Smooth muscle cell of the pulmonary artery (primary cell): ENCODE results near the gene MARS1. TPM values are rescaled to one million over a fixed set of nuclear protein-coding genes. Genes with fewer than 3 reads are reported as not detected.

Source experiments
- total RNA-seq: library from RNA; depleted of rRNA; stranded (reverse); fragments of >200 nt; gene quantifications from 2 replicates; pipeline ENCODE4 v1.2.3, GENCODE V29; 2014

Gene MARS1
- 137 and 193 TPM in 2 replicates for total RNA-seq

DNA sequence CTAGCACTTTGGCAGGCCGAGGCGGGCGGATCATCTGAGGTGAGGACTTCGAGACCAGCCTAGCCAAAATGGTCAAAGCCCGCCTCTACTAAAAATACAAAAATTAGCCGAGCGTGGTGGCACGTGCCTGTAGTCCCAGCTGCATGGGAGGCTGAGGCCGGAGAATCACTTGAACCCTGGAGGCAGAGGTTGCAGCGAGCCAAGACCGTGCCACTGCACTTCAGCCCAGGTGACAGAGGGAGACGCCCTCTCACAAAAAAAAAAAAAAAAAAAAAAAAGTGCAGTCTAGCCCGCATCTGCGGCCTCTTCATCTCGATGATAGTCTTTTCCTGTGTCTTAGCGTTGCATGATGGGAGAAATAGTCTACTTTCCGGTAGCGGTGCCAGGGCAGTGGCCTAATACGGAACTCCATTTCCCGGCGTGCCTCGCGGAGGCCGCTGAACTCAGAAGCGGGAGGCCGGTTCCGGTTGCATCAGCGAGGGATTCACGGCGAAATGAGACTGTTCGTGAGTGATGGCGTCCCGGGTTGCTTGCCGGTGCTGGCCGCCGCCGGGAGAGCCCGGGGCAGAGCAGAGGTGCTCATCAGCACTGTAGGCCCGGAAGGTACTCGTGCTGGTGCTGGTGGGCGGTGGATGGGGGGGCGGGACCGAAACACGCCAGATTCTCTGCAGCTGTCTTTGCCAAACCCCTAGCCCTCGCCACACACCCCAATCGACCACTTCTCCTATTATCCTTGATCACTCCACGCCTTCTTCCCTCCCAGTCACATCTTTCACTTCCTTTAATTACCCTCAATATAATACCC is at the start of gene MARS1:
Gene MARS1, plus strand, starts transcription at position 472 of the 805 bp plus-strand sequence. Its CDS starts 23 bp downstream, at position 495.

DNA sequence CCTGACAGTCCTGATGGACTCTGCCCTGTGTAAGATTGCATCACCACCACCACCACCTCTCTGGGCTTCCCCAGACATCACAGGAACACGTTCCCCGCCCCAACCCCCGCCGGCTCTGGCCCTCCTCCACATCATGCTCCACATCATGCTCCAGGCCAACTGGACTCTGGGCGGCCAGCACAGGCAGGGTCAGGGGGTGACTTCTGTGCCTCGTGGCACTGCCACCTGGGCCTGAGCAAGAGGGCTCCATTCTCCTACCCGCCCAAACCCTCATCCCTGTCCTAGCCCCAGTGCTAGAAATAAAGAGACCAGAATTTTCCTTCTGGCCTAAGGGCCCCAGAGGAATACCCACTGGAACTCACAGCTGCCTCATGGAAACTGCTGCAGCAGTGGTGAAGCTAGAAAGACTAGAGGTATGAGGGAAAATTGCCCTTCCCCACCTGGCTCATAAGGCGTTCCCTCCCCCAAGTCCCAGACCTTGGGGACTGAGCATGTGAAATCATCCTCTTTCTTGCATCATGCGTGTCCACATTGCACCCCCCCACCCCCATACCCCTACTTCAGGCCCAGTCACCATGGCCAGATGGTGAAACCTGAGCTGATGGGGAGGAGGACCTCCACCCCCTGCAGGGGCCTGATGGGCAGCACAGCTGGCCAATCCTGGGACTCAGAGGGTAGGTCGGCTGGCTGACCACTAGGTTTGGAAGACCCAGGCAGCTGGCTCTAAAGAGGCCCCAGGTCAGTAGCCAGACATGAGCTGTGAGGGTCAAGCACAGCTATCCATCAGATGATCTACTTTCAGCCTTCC is 33.1 kb upstream of the MARS1 start, which contains the start of gene INHBE:
Gene INHBE, plus strand, starts transcription at position 742 of the 808 bp plus-strand sequence. CDS start 230 bp downstream, outside the sequence.

DNA sequence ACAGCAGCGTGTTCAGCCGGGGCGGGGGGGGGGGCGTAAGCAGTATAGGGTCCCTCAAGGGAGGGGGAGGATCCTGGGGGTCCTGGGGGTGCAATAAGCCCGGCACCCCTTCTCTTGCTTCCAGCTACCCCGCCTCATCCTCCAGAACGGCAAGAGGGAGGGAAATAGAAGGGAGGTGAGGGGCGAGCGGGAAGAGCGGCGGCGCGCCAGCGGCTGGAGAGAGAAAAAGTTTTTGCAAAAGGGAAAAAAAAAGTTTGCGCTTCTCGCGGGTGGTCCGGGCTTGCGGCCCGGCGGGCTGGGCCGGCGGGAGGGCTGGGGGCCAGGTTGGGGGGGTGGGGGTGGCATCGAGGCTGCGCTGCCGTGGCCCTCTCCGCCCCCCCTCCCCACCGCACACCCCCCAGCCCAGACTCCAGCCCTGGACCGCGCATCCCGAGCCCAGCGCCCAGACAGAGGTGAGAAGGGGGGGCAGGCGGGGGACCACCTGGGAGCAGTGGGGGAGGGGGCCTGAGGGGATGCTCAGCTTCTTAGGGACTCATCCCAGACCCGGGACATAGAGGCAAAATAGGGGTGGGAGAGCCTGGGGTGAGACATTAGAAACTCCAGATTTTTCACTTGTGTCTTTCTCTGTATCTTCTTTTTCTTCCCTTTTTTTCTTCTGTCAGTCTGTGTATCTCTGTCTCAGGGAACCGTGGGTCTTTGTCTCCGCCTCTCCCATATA is 28.0 kb upstream of the MARS1 start, which contains the start of gene GLI1:
Gene GLI1, plus strand, starts transcription at position 36 of the 718 bp plus-strand sequence. CDS start 3,907 bp downstream, outside the sequence.

GRCh38 chr12:57479376-57480115 is 8.3 kb upstream of the MARS1 start, which contains the start of gene ARHGAP9:
Gene ARHGAP9, minus strand, starts transcription at chr12:57479866. Its CDS starts 460 bp downstream, at chr12:57479406.

GRCh38 chr12:57520053-57520818 is 32.4 kb downstream of the MARS1 start, which contains the start of gene DDIT3:
Gene DDIT3, minus strand, starts transcription at chr12:57520514. Its CDS starts 3,108 bp downstream, at chr12:57517406.

DNA sequence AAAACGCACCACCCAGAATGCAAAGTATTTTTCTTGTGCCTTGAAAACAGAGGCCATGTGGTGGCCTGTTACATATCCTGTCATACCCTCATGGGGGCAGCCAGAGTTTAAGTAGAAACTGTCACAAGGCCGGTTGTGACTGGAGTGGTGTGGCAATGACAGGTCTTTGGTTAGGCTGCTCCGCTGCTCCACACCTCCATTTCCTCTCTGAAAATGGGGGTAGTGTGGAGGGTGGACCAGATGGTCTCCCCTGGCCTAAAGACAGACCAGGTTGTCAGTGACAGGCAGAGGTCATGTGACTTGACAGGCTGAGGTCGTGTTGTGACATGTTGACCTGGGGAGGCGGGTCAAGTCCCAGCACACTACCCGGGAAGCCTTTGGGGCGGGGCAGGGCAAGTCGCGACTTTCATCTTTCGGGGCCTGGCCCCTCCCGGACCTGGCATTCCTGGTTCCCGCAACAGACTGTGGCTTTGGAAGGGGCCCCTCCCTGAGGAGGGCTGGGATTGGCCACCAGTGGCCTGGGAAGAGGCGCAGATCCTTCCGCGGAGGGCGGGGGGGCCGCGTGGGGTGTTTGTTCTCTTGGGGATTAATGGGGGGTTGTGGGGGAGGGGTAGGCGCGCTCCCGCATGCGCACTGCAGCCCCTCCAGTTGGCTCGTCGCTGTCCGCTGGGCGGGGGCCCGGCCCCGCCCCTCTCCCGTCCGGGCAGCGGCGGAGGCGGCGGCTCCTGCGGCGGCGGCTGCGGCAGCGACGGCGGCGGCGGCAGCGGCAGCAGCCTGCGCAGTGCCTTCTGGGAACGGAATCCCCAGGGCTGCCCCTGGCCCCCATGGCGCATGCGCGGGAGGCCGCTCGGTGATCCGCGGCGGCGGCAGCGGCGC is 34.4 kb downstream of the MARS1 start, which contains the start of gene MBD6:
Gene MBD6, plus strand, starts transcription at position 814 of the 876 bp plus-strand sequence. CDS start 1,480 bp downstream, outside the sequence.

DNA sequence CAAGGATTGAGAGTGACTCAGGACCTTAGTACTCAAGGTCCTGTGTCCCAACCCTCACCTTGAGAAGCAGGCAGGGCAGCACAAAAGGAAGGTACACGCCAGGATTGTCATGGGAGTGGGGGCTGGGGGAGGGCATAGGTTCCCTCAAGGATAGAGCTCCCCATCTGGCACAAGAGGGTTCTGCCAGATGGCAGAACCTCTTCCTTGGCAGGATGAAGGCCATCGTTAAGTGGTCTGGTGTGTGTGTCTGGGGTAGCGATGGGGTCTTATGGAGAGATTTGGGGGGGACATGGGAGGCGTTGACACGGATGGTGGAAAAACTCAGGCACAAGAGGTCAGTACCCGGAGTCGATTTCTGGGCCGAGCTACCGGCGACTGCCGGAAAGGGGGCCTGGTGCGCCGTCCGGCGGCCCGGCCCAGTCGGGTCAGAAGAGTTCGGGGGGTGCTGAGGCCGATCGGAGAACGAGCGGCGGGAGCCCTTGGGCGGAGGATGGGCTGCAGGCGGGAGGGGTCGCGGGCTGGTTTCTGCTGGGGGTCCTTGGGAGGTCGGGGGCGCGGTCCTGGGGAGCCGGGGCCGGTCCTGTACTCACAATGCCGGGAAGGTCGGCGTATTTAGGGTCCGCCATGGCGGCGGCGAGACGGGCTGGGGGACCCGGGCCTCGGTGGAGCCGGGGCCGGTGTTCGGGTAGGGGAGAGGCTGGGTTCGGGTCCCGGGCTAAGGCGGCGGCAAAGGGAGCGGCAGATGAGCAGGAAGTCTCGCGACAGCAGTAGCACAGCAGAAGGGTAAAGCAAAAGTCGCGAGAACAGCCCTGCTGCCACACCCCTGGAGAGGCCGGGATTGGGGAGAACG is 58.8 kb downstream of the MARS1 start, which contains the start of gene DCTN2:
Gene DCTN2, minus strand, starts transcription at position 755 of the 850 bp plus-strand sequence. Its CDS starts 129 bp downstream, at position 626.

GRCh38 chr12:57549909-57550640 is 62.2 kb downstream of the MARS1 start, which contains the start of gene KIF5A:
Gene KIF5A, plus strand, starts transcription at chr12:57550044. Its CDS starts 228 bp downstream, at chr12:57550272.

Other genes starting within 250 kb of the MARS1 start
- 0.26 and 0.33 TPM in 2 replicates for gene STAC3, start 236.9 kb upstream of the MARS1 start, total RNA-seq
- gene R3HDM2, start 57.0 kb upstream of the MARS1 start, total RNA-seq: 27.4 and 33.8 TPM in 2 replicates
- not detected in 2 replicates for gene INHBC, start 53.3 kb upstream of the MARS1 start, total RNA-seq
- 2.0 and 2.1 TPM in 2 replicates for gene INHBE, start 32.8 kb upstream of the MARS1 start, total RNA-seq
- gene GLI1, start 28.3 kb upstream of the MARS1 start, total RNA-seq: 0.26 and 0.76 TPM in 2 replicates
- 0.07 and 0.33 TPM in 2 replicates for gene ARHGAP9, start 8.2 kb upstream of the MARS1 start, total RNA-seq
- gene DDIT3, start 32.4 kb downstream of the MARS1 start, total RNA-seq: 42.5 and 66.2 TPM in 2 replicates
- 8.2 and 15.3 TPM in 2 replicates for gene MBD6, start 34.8 kb downstream of the MARS1 start, total RNA-seq
- gene DCTN2, start 59.1 kb downstream of the MARS1 start, total RNA-seq: 99.9 and 100.0 TPM in 2 replicates
- gene KIF5A, start 62.0 kb downstream of the MARS1 start, total RNA-seq: 0.98 and 2.1 TPM in 2 replicates
- 22.9 and 28.2 TPM in 2 replicates for gene PIP4K2C, start 103.1 kb downstream of the MARS1 start, total RNA-seq
- 15.6 and 24.3 TPM in 2 replicates for gene DTX3, start 116.8 kb downstream of the MARS1 start, total RNA-seq
- 31.5 and 31.7 TPM in 2 replicates for gene ARHGEF25, start 123.4 kb downstream of the MARS1 start, total RNA-seq
- gene B4GALNT1, start 145.1 kb downstream of the MARS1 start, total RNA-seq: 6.4 and 14.5 TPM in 2 replicates
- gene OS9, start 206.1 kb downstream of the MARS1 start, total RNA-seq: 330 and 353 TPM in 2 replicates